GM12872 (cell line): ENCODE data around the gene SLC12A4.

Experiments
- TF ChIP-seq, protein P1 (sequence below): IDR thresholded peaks from 3 replicates; pipeline ENCODE4 v1.5.1; 2011; ENCODE audit warnings: low read depth, mild to moderate bottlenecking, low read length, moderate library complexity; ENCODE audit not compliant: insufficient read depth

The SLC12A4 gene

GRCh38 chr16:67933805-67934204 is 34.6 kb downstream of the SLC12A4 start:
- TF ChIP-seq, protein P1, sequence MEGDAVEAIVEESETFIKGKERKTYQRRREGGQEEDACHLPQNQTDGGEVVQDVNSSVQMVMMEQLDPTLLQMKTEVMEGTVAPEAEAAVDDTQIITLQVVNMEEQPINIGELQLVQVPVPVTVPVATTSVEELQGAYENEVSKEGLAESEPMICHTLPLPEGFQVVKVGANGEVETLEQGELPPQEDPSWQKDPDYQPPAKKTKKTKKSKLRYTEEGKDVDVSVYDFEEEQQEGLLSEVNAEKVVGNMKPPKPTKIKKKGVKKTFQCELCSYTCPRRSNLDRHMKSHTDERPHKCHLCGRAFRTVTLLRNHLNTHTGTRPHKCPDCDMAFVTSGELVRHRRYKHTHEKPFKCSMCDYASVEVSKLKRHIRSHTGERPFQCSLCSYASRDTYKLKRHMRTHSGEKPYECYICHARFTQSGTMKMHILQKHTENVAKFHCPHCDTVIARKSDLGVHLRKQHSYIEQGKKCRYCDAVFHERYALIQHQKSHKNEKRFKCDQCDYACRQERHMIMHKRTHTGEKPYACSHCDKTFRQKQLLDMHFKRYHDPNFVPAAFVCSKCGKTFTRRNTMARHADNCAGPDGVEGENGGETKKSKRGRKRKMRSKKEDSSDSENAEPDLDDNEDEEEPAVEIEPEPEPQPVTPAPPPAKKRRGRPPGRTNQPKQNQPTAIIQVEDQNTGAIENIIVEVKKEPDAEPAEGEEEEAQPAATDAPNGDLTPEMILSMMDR: no peak

- TF ChIP-seq, protein P1: no peak
Observed at GRCh38 chr16:67932462-67932840, 36.0 kb downstream of the SLC12A4 start.

GRCh38 chr16:67931712-67932461 is 36.5 kb downstream of the SLC12A4 start, which contains the start of gene CTRL:
Gene CTRL, minus strand, starts transcription at chr16:67931862. Its CDS starts 10 bp downstream, at chr16:67931852.
- TF ChIP-seq, protein P1: no peak

GRCh38 chr16:67930678-67931211 is 37.7 kb downstream of the SLC12A4 start:
- TF ChIP-seq, protein P1: no peak

- TF ChIP-seq, protein P1: no peak
Observed at GRCh38 chr16:67930191-67930590, 38.2 kb downstream of the SLC12A4 start.

- TF ChIP-seq, protein P1: peak; percentile 96
Observed at GRCh38 chr16:67928561-67929364, 39.7 kb downstream of the SLC12A4 start.

DNA sequence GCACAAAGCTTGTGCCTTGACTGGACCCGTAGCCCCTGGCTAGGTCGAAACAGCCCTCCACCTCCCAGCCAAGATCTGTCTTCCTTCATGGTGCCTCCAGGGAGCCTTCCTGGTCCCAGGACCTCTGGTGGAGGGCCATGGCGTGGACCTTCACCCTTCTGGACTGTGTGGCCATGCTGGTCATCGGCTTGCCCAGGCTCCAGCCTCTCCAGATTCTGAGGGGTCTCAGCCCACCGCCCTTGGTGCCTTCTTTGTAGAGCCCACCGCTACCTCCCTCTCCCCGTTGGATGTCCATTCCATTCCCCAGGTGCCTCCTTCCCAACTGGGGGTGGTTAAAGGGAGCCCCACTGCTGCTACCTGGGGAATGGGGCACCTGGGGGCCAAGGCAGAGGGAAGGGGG is 40.3 kb downstream of the SLC12A4 start:
- TF ChIP-seq, protein P1: no peak
